ENCODE results near the gene AMH.
A peak's percentile ranks its signal among the peaks of the same experiment; 100 is the strongest.

The AMH gene

GRCh38 chr19:2233601-2234280 is 15.4 kb upstream of the AMH start:
- H3K27ac ChIP-seq: peak overlapping the region in 3 of 11 experiments; percentile 4 to 48 (median 25); a peak in 3 of 22 replicates
- TF ChIP-seq Cebpa-rat (IDR thresholded peaks at IDR 0.05): no peak
- H3K9ac ChIP-seq: peak overlapping the region in 10 of 11 experiments; percentile 1 to 98 (median 58); a peak in 16 of 22 replicates
- peak overlapping the region in 3 of 10 experiments; percentile 14 to 90 (median 81); a peak in 3 of 20 replicates for H3K4me3 ChIP-seq
- H3K36me3 ChIP-seq: peaks cover 48 to 75% (median 67%) of the 10 kb centered on the region in 11 experiments
- peaks cover 71 to 90% (median 84%) of the 10 kb centered on the region in 11 experiments for H4K20me1 ChIP-seq
- H3K4me1 ChIP-seq: peaks cover 53 to 82% (median 81%) of the 10 kb centered on the region in 10 experiments
- H3K27me3 ChIP-seq: no peaks in the 10 kb centered on the region
- H3K9me3 ChIP-seq (replicated peaks in 1 of 11): no peaks in the 10 kb centered on the region
- H3K4me2 ChIP-seq: peak overlapping the region; percentile 95 to 100 (median 98)

GRCh38 chr19:2234996-2235380 is 14.1 kb upstream of the AMH start:
- H3K4me1 ChIP-seq: peaks cover 60 to 82% (median 78%) of the 10 kb centered on the region in 10 experiments
- H3K9ac ChIP-seq: peak overlapping the region; percentile 89 to 98 (median 94)
- H3K4me2 ChIP-seq: peak overlapping the region; percentile 95 to 100 (median 98)
- peaks cover 70 to 90% (median 85%) of the 10 kb centered on the region in 11 experiments for H4K20me1 ChIP-seq
- H3K9me3 ChIP-seq (replicated peaks in 1 of 11): no peaks in the 10 kb centered on the region
- H3K4me3 ChIP-seq: peak overlapping the region; percentile 81 to 95 (median 90)
- H3K27me3 ChIP-seq: no peaks in the 10 kb centered on the region
- H3K36me3 ChIP-seq: peaks cover 35 to 65% (median 55%) of the 10 kb centered on the region in 11 experiments
- no peak for TF ChIP-seq Cebpa-rat (IDR thresholded peaks at IDR 0.05)
- peak overlapping the region; percentile 15 to 99 (median 94); a peak in 20 of 22 replicates for H3K27ac ChIP-seq

DNA sequence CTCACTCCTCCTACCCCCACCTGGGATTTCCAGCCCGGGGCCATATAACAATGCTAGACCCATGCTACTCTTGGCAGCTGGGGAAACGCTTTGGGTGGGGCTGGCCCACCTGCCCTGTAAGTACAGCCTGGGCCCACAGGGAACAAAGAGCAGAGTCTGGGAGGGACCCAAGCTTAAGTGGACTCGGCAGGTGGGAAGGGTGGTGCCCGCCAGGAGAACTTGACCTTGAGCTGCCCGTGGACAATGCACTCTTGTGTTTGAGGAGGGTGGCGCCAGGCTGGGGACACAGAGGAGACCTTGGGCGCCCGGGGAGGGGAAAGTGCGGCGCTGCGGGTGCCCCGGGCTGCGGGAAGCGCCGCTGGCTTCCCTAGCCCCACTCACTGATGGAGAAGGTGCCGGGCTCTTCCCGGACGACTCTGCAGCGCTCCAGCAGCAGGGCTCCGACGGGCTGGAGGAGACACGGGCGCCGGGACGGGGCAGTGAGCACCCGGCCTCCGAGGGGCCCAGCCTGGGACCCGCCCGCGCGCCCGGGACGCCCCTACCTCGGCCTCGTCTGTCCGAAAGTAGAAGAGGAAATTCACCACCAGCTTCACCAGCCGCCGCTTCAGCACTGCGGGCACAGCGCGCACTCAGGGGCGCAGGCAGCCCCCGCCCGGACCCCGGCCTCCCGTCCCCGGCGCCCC is 13.6 kb upstream of the AMH start:
- H3K4me2 ChIP-seq: peak overlapping the region; percentile 95 to 100 (median 98)
- TF ChIP-seq Cebpa-rat (IDR thresholded peaks at IDR 0.05): no peak
- peaks cover 70 to 90% (median 85%) of the 10 kb centered on the region in 11 experiments for H4K20me1 ChIP-seq
- peak overlapping the region; percentile 15 to 99 (median 94); a peak in 21 of 22 replicates for H3K27ac ChIP-seq
- H3K27me3 ChIP-seq: no peaks in the 10 kb centered on the region
- H3K4me3 ChIP-seq: peak overlapping the region; percentile 81 to 95 (median 90)
- H3K9ac ChIP-seq: peak overlapping the region; percentile 89 to 98 (median 94)
- peaks cover 30 to 65% (median 51%) of the 10 kb centered on the region in 11 experiments for H3K36me3 ChIP-seq
- H3K4me1 ChIP-seq: peaks cover 66 to 82% (median 78%) of the 10 kb centered on the region in 10 experiments
- no peaks in the 10 kb centered on the region for H3K9me3 ChIP-seq (replicated peaks in 1 of 11)

GRCh38 chr19:2236064-2236313 is 13.1 kb upstream of the AMH start:
- peaks cover 70 to 90% (median 85%) of the 10 kb centered on the region in 11 experiments for H4K20me1 ChIP-seq
- peaks cover 66 to 82% (median 78%) of the 10 kb centered on the region in 10 experiments for H3K4me1 ChIP-seq
- peaks cover 25 to 65% (median 50%) of the 10 kb centered on the region in 11 experiments for H3K36me3 ChIP-seq
- peak overlapping the region; percentile 66 to 99 (median 94); a peak in 20 of 22 replicates for H3K27ac ChIP-seq
- H3K4me2 ChIP-seq: peak overlapping the region in 10 of 11 experiments; percentile 96 to 100 (median 98); a peak in 18 of 22 replicates
- H3K9ac ChIP-seq: peak overlapping the region; percentile 89 to 98 (median 94)
- H3K27me3 ChIP-seq: no peaks in the 10 kb centered on the region
- peak overlapping the region; percentile 81 to 95 (median 90) for H3K4me3 ChIP-seq
- TF ChIP-seq Cebpa-rat (IDR thresholded peaks at IDR 0.05): no peak
- no peaks in the 10 kb centered on the region for H3K9me3 ChIP-seq (replicated peaks in 1 of 11)

GRCh38 chr19:2236314-2237050 is 12.6 kb upstream of the AMH start, which contains the start of the genes PLEKHJ1 and SF3A2:
Gene PLEKHJ1, minus strand, starts transcription at chr19:2236329. Its CDS starts 81 bp downstream, at chr19:2236248.
Gene SF3A2, plus strand, starts transcription at chr19:2236824. Its CDS starts 6,595 bp downstream, at chr19:2243419.
- Histone ChIP-seq H3K4me1 (peaks cover 66 to 82% (median 78%) of the 10 kb centered on the region in 10 experiments), H3K9ac (peak within 1 kb of the TSS; percentile 89 to 98 (median 94)), H3K4me2 (peak within 1 kb of the TSS; percentile 96 to 100 (median 98)), H3K9me3 (replicated peaks in 1 of 11) (no peaks in the 10 kb centered on the region), H4K20me1 (peaks cover 70 to 90% (median 85%) of the 10 kb centered on the region in 11 experiments), H3K27ac (peak within 1 kb of the TSS; percentile 66 to 99 (median 94)), H3K4me3 (peak within 1 kb of the TSS; percentile 81 to 95 (median 90)), H3K36me3 (peaks cover 23 to 66% (median 50%) of the 10 kb centered on the region in 11 experiments), H3K27me3 (no peaks in the 10 kb centered on the region)
- TF ChIP-seq Cebpa-rat (IDR thresholded peaks at IDR 0.05): no peak

DNA sequence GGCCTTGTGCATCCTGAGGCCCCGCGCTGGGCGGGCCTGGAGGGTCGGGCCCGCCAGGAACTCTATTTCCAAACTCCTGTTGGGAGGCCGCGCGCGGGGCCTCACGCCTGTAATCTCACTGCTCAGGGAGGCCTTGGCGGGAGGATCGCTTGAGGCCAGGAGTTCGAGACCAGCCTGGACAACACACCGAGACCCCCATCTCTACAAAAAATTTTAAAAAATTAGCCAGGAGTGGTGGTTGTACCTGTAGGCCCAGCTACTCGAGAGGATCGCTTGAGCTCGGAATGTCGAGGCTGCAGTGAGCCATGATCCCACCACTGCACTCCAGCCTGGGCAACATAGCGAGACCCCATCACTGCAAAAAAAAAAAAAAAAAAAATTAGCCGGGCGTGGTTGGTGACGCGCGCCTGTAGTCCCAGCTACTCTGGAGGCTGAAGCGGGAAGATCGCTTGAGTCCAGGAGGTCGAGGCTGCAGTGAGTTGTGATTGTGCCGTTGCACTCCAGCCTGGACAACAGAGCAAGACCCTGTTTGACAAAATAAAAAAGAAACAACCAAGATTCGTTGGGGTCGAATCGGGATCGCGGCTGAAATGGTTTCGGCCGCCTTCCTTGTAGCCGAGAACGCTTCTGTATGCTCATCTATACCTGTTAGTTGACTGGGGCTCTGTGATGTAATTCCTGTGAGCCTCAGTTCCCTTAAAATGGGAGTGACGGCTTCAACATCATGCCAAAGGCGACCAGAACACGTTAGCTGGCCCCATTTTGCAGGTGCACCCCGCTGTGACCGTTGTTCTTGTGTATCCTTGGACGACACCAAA is 11.9 kb upstream of the AMH start:
- Histone ChIP-seq H4K20me1 (peaks cover 70 to 90% (median 85%) of the 10 kb centered on the region in 11 experiments), H3K9me3 (replicated peaks in 1 of 11) (no peaks in the 10 kb centered on the region), H3K4me2 (peak overlapping the region; percentile 96 to 100 (median 98)), H3K4me3 (peak overlapping the region; percentile 81 to 95 (median 90)), H3K27me3 (no peaks in the 10 kb centered on the region), H3K27ac (peak overlapping the region; percentile 66 to 99 (median 94)), H3K4me1 (peaks cover 67 to 83% (median 79%) of the 10 kb centered on the region in 10 experiments), H3K36me3 (peaks cover 30 to 66% (median 51%) of the 10 kb centered on the region in 11 experiments), H3K9ac (peak overlapping the region; percentile 89 to 98 (median 94))
- TF ChIP-seq Cebpa-rat (IDR thresholded peaks at IDR 0.05): no peak

GRCh38 chr19:2237869-2238153 is 11.3 kb upstream of the AMH start:
- Histone ChIP-seq H3K9me3 (replicated peaks in 1 of 11) (no peaks in the 10 kb centered on the region), H3K9ac (peak overlapping the region; percentile 89 to 98 (median 94); a peak in 21 of 22 replicates), H3K27ac (peak overlapping the region in 9 of 11 experiments; percentile 92 to 99 (median 96); a peak in 12 of 22 replicates), H3K4me1 (peaks cover 65 to 83% (median 79%) of the 10 kb centered on the region in 10 experiments), H3K36me3 (peaks cover 30 to 66% (median 51%) of the 10 kb centered on the region in 11 experiments), H3K4me2 (peak overlapping the region; percentile 96 to 100 (median 98)), H3K27me3 (no peaks in the 10 kb centered on the region), H4K20me1 (peaks cover 70 to 90% (median 85%) of the 10 kb centered on the region in 11 experiments), H3K4me3 (peak overlapping the region; percentile 81 to 95 (median 90))
- TF ChIP-seq Cebpa-rat (IDR thresholded peaks at IDR 0.05): no peak

DNA sequence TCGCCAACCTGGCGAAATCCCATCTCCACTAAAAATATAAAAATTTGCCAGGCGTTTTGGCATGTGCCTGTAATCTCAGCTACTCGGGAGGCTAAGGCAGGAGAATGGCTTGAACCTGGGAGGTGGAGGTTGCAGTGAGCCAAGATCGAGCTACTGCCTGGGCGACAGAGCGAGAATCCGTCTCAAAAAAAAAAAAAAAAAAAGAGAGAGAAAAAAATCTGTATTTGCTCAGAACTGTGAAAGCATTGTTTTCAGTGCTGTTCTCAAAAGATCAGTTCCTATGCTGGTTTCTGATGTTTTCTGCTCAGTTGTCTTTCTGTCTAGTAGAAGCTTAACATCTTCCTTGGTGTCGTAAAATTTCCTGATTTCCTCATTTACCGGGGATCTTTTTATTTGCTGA is 9.9 kb upstream of the AMH start:
- H3K9ac ChIP-seq: peak overlapping the region; percentile 89 to 98 (median 94)
- no peak for TF ChIP-seq Cebpa-rat (IDR thresholded peaks at IDR 0.05)
- H3K36me3 ChIP-seq: peaks cover 30 to 66% (median 51%) of the 10 kb centered on the region in 11 experiments
- H3K27ac ChIP-seq: peak overlapping the region in 10 of 11 experiments; percentile 53 to 98 (median 75); a peak in 20 of 22 replicates
- H3K27me3 ChIP-seq: no peaks in the 10 kb centered on the region
- no peaks in the 10 kb centered on the region for H3K9me3 ChIP-seq (replicated peaks in 1 of 11)
- peak overlapping the region; percentile 81 to 95 (median 90) for H3K4me3 ChIP-seq
- peaks cover 70 to 90% (median 85%) of the 10 kb centered on the region in 11 experiments for H4K20me1 ChIP-seq
- peaks cover 51 to 82% (median 72%) of the 10 kb centered on the region in 10 experiments for H3K4me1 ChIP-seq
- H3K4me2 ChIP-seq: peak overlapping the region; percentile 96 to 100 (median 98)

Data from BLaER1 treated with 17β-estradiol and CSF1 and Interleukin-3, amounts not matched to agents 10 nM and 100 nM (cell line).